Fibroblast of villous mesenchyme (primary cell): ENCODE data around the gene ZFP91. TPM values are rescaled to one million over a fixed set of nuclear protein-coding genes. Genes with fewer than 3 reads are reported as not detected.
"Not testable (repeated sequence)": the region's sequence is repeated elsewhere in the genome, so short reads cannot be mapped to it uniquely, and the experiment has no call there.

Experiments used
- DNase-seq: peaks from one replicate; pipeline ENCODE4 v3.0.0-alpha.2; 2010; ENCODE audit warnings: low read depth
- H3K4me3 ChIP-seq: 2 replicates; pipeline ENCODE4 v1.5.1; 2011; ENCODE audit warnings: low read depth, mild to moderate bottlenecking, low read length
- total RNA-seq: library from RNA; depleted of rRNA; stranded (reverse); fragments of >200 nt; gene quantifications from 2 replicates; pipeline ENCODE4 v1.2.3, GENCODE V29; 2012
- TF ChIP-seq, protein P1 (sequence below): IDR thresholded peaks from 2 replicates; pipeline ENCODE4 v1.5.1; 2012; ENCODE audit warnings: low read depth, mild to moderate bottlenecking, low read length; ENCODE audit not compliant: insufficient read depth

Gene ZFP91
- total RNA-seq, 1 donor = 68.7 TPM

DNA sequence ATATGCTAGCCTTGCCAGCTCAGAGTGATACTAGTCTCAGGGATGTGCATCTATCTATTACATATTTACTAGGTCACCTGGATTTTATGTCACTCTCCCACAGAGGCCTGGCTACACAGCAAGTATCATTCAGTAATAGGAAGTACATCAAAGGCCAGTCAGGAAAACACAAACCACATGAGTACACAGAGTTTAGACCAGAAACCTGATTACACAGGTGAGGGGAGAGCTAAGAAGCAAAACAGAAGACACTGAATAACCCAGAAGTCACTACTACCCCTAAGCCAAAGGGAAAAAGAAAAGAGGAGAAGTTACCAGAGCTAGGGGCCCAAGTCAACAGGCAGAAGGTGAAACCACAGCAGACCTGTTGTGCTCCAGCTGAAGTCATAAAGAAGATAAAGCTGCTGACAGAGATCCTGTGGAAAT is 16.5 kb upstream of the ZFP91 start:
- H3K4me3 ChIP-seq = no peak overlapping the region
- DNase-seq = peak; percentile 50
- TF ChIP-seq, protein P1, sequence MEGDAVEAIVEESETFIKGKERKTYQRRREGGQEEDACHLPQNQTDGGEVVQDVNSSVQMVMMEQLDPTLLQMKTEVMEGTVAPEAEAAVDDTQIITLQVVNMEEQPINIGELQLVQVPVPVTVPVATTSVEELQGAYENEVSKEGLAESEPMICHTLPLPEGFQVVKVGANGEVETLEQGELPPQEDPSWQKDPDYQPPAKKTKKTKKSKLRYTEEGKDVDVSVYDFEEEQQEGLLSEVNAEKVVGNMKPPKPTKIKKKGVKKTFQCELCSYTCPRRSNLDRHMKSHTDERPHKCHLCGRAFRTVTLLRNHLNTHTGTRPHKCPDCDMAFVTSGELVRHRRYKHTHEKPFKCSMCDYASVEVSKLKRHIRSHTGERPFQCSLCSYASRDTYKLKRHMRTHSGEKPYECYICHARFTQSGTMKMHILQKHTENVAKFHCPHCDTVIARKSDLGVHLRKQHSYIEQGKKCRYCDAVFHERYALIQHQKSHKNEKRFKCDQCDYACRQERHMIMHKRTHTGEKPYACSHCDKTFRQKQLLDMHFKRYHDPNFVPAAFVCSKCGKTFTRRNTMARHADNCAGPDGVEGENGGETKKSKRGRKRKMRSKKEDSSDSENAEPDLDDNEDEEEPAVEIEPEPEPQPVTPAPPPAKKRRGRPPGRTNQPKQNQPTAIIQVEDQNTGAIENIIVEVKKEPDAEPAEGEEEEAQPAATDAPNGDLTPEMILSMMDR = no peak

DNA sequence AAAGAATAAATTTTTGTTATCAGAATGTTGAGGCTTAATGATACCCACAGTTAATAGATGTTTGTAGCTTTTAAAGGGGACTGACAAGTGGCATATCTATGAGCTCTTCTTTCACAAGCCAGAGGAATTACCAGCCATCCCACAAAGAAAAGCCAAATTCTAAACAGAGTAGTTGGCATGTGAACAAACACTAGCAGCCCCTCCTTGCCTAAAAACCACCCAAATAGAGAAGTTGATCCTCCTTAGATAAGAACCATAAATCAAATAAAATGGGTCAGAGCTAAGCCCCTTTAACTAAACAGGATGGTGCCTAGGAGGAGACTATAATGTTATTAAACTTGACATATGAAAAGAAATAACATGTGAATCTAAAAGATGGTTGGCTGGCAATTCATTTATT is 14.6 kb upstream of the ZFP91 start:
- H3K4me3 ChIP-seq = no peak overlapping the region
- TF ChIP-seq, protein P1 = no peak
- DNase-seq = peak; percentile 92

GRCh38 chr11:58567889-58568512 is 10.9 kb upstream of the ZFP91 start:
- DNase-seq = peak; percentile 68

GRCh38 chr11:58572906-58573305 is 6.0 kb upstream of the ZFP91 start:
- not testable (repeated sequence) for DNase-seq, H3K4me3 ChIP-seq

More at GRCh38 chr11:58567889-58568512, 10.9 kb upstream of the ZFP91 start:
- TF ChIP-seq, protein P1 = peak; percentile 91
- no peak overlapping the region for H3K4me3 ChIP-seq

GRCh38 chr11:58573451-58574104 is 5.3 kb upstream of the ZFP91 start:
- DNase-seq = peak; percentile 88
- TF ChIP-seq, protein P1 = no peak
- H3K4me3 ChIP-seq = peak overlapping the region; percentile 16

DNA sequence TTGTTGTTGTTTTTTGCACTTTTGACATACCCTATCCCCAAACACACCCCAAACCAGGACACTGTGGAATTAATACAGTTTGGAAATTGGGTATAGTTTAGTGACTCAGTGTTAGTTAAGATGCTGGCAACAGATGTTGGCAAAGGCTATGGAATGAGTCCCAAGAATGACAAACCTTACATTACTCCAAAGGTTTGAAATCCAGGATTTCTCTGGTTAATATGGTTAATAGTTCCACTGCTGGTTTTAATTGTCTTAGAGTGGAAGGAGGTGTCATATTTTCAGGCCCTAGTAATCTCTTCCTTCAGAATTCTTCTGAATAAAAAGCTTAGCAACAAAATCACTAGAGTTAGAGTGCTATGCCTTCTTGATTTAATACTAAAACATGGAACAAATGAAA is 4.0 kb upstream of the ZFP91 start:
- TF ChIP-seq, protein P1 = no peak
- no peak for DNase-seq
- H3K4me3 ChIP-seq = no peak overlapping the region

DNA sequence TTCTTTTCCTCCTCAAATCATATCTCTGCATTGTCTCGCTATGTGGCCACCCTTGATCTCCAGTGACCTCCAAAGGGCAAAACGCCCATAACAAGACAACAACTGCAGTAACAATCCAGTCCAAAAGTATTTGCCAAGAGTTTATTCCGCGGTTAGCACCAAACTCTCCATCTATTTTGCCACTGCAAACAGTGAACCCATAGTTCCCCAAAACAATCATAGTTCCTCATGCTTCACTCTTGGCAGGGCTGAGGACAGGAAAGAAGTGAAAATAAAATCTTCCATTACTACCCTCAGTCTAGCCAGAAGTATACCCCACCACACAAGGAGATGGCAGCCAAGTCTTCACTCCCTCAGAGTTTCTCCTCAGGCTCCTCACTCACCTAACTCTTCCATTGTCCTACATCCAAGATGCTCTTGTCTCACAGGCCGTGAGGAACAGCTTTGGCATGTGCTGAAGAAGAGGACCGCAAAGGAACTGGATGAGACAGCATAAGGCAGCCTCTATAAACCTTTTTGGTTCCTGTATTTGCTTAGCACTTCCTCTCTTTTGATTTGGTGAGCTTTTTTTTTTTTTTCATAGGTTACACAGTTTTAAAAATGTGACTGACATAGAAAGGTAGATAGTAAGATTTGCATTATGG is 3.4 kb upstream of the ZFP91 start, which contains the start of gene LPXN:
TSS of gene LPXN (minus strand) at position 480 of the 644 bp plus-strand sequence. CDS start at position 396, 84 bp downstream.
- peak within 1 kb of the TSS; percentile 77 for H3K4me3 ChIP-seq
- TF ChIP-seq, protein P1 = no peak
- no peak for DNase-seq
